GM19193 (cell line): Measurements from ENCODE around the gene KRT81.

Experiments used
- POLR2A ChIP-seq: IDR thresholded peaks from 4 replicates; pipeline ENCODE4 v1.6.1; 2011; ENCODE audit not compliant: insufficient read depth, insufficient read length; ENCODE audit errors: extremely low read depth

Gene KRT81

DNA sequence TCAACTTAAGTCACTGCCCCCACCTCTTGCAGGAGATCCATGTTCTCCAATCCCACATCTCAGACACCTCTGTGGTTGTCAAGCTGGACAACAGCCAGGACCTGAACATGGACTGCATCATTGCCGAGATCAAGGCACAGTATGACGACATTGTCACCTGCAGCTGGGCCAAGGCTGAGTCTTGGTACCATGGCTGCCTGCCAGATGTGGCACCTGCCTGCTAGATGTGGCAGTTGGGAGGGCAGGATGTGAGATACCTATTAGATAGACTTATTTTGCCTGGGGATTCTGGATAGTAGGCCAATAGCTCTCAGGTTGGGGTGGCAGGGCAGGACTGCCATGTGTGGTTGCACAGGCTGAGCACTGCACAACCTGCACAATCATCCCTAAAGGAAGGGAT lies 24.8 kb downstream of the KRT81 start:
- no peak for TF ChIP-seq POLR2A

GRCh38 chr12:52264435-52264825 lies 26.9 kb downstream of the KRT81 start:
- TF ChIP-seq POLR2A: no peak

GRCh38 chr12:52263761-52264434 lies 27.4 kb downstream of the KRT81 start:
- TF ChIP-seq POLR2A: no peak

- no peak for TF ChIP-seq POLR2A
Measured at GRCh38 chr12:52262286-52262685, 29.0 kb downstream of the KRT81 start.

DNA sequence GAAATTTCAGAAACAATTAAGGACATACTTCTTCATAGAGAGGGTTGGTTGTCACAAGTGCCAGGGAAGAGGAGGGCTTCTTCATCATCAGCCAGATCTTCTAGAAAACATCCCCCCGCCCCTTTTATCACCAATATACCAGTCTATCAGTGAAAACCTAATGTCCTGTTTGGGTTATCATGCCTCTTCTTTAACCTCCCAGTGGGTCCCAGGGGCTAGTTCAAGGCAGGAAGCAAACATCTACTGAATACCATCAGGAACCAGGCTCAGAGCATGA lies 30.2 kb downstream of the KRT81 start:
- no peak for TF ChIP-seq POLR2A

DNA sequence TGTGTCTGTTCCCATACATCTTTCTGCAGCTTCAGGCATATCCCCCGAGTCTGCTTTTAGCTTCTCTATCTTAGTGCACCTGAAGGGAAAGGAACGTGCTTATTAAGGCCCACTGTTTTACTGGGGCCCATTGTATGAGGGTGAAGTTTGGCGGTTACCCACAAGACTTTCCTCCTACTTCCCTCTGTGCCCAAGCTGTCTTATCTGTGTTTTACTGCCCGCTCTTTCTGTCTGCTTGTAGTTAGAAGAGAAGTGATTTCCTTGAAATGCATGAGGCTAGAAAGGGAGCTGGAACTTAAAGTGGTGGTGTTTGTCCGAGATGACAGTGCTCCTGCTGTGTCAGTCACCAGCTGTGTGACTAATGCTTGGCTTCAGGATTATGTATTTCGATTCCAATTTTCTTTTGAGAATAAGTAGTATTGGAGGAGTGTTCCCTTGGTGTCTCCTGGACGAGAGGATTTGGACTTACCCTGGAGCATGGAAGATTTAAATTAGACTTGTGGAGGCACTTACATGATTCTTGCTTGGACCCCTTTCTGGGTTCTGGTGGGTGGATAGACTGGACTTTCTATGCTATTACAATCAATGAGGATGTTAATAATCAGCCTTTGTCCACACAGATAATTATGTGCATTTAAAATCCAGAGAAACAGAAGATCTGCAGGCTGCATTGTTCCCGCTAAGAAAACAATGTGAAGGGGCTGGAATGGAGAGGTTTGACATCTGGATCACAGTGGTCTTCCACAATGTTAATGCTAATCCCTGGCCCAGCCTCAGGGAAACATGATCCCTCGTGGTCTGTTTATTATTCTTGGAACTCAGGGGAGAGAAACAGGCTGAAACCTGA lies 30.8 kb downstream of the KRT81 start:
- TF ChIP-seq POLR2A: no peak

DNA sequence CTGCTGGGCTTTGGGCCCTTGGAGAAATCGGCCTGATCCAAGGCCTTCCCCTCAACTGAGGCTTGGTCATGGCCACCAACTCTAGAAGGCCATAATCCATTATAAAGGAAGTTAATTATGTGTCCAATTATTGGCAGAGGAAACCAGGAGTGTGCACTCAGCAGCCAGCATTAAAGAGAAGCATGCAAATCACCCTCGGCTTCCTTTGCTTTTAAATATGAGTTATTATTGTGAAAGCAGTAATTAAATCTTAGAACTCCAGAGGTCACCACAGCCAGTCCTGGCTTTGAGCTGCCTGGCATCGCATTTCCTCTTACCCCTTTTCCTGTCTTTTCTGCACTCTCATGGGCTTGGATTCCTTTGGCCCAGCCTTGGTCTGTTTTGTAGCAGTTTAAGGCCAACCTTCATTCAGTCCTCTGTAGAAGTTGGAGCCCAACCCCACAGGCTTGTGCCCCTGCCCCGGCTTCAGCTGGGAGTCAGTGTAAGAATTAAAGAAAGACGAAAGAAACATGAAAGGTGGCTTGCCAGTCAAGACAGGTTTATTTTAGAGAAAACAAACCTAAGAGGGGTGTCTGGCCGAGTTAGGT lies 31.6 kb downstream of the KRT81 start:
- TF ChIP-seq POLR2A: no peak

DNA sequence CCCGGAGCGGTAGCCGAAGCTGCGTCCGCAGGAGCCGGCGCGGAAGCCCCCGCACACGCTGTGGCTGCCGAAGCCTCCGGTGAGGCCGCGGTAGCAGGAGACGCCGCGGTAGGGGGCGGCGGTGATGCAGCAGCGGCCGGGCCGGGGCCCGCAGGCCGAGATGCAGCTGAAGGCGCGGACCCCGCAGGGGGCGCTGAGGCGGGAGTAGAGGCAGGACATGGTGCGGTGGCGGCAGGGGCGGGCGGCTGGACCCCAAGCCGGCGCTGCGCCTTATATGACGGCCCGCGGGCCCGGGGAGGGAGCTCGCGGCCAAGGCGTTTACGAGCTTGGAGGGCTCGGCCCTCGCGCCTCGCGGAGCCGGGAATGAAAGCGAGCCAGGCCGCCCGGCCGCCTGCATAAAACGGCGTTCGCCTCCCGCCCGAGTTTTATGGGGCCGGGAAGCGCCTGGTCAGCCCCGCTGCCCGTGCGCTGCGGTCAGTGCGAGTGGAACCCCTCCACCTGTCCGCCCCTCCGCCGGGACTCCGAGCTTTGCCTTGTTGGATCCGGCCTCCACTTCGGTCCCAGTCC lies 32.9 kb downstream of the KRT81 start:
- TF ChIP-seq POLR2A: no peak

DNA sequence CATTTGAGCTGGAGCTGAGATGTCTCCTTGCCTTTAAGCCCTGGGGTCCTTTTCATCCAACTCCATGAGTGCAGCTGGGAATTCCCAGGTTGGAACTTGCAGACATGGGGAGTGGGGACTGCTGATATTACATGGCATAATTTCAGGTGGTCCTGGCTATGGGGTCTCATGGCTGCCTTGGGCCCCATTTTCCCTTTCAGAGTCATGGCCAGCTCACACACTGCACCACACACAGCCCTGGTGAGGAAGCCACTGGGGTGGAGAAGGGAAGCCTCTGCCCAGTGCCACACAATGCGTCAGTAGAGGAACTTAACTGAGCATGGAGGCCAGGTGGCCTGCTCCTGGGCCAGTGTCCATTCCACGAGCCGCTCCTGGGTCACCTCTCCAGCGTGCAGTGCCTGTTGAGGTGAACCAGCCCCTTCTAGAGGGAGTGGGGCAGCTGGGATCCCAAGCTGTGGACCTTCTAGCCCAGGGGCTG lies 34.2 kb downstream of the KRT81 start:
- TF ChIP-seq POLR2A: no peak

DNA sequence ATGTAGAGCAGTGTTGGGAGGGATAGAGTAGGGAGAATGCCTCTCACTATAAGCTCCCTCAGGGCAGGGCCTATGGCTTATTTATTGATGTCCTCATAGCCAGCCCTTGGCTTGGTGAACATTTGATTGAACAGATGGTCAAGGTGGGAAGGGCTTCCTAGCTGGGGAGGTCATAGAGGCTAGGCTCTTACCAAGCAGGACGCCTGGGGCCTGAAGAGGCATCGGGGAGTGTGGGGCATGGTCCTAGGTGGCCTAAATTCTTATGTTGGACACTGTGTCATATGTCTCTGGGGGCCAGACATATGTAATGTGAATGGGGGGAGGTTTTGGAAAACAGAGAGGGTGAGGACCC lies 34.8 kb downstream of the KRT81 start:
- TF ChIP-seq POLR2A: no peak

GRCh38 chr12:52255926-52256583 lies 35.3 kb downstream of the KRT81 start:
- no peak for TF ChIP-seq POLR2A

GRCh38 chr12:52254965-52255751 lies 36.2 kb downstream of the KRT81 start:
- no peak for TF ChIP-seq POLR2A

GRCh38 chr12:52254180-52254964 lies 37.0 kb downstream of the KRT81 start:
- no peak for TF ChIP-seq POLR2A
